Lung microvascular endothelial cell (primary cell): ENCODE data around the gene DDA1. TPM values are rescaled to one million over a fixed set of nuclear protein-coding genes. Genes with fewer than 3 reads are reported as not detected.
"Not testable (repeated sequence)": the region's sequence is repeated elsewhere in the genome, so short reads cannot be mapped to it uniquely, and the experiment has no call there.

Source experiments
- DNase-seq, 2 donors: peaks; one replicate each; pipeline versions ENCODE4 v3.0.0 to v3.0.0-alpha.2; 2010; ENCODE audit warnings: low read depth in 2 of 2
- total RNA-seq: library from RNA; depleted of rRNA; stranded (reverse); fragments of >200 nt; gene quantifications from 2 replicates; pipeline ENCODE4 v1.2.1, GENCODE V29; 2014

DDA1 gene
- total RNA-seq, 1 donor from 2014 or later, result 20.0 TPM

GRCh38 chr19:17341386-17341785, 32.0 kb downstream of the DDA1 start:
- DNase-seq, result no peak

- no peak for DNase-seq
Measured at GRCh38 chr19:17341845-17342244, 32.5 kb downstream of the DDA1 start.

- peak; percentile 64 to 77 for DNase-seq
Measured at GRCh38 chr19:17346109-17346671, 36.8 kb downstream of the DDA1 start.

GRCh38 chr19:17347361-17347760, 38.0 kb downstream of the DDA1 start:
- peak in 1 of 2 donors; percentile 54 for DNase-seq

GRCh38 chr19:17347877-17348276, 38.5 kb downstream of the DDA1 start:
- DNase-seq, result no peak

GRCh38 chr19:17348700-17349099, 39.3 kb downstream of the DDA1 start:
- DNase-seq, result peak; percentile 88 to 92

- no peak for DNase-seq
Measured at GRCh38 chr19:17351815-17352435, 42.6 kb downstream of the DDA1 start.

- peak in 1 of 2 donors; percentile 32 for DNase-seq
Measured at GRCh38 chr19:17352608-17353280, 43.4 kb downstream of the DDA1 start.

GRCh38 chr19:17353386-17353785, 44.0 kb downstream of the DDA1 start:
- no peak for DNase-seq

- no peak for DNase-seq
Measured at GRCh38 chr19:17357078-17357666, 47.8 kb downstream of the DDA1 start.

GRCh38 chr19:17357724-17358123, 48.4 kb downstream of the DDA1 start:
- no peak for DNase-seq

GRCh38 chr19:17358395-17358794, 49.0 kb downstream of the DDA1 start:
- DNase-seq, result peak in 1 of 2 donors; percentile 41

GRCh38 chr19:17359905-17360800, 50.8 kb downstream of the DDA1 start:
- no peak for DNase-seq

GRCh38 chr19:17363852-17364605, 54.7 kb downstream of the DDA1 start:
- DNase-seq, result not testable (repeated sequence)

- no peak for DNase-seq
Measured at GRCh38 chr19:17365361-17365760, 56.0 kb downstream of the DDA1 start.

- DNase-seq, result peak in 1 of 2 donors; percentile 75
Measured at GRCh38 chr19:17370026-17370587, 60.7 kb downstream of the DDA1 start.
